GM23338 (cell line): ENCODE results near the gene ZNF365. TPM values are rescaled to one million over a fixed set of nuclear protein-coding genes. Genes with fewer than 3 reads are reported as not detected.

Experiments used
- ATAC-seq: fragments of 200-7000 bp; cut with Tn5 transposase; 3 replicates; pipeline ENCODE4 v1.9.1; 2020
- DNase-seq: peaks from one replicate; pipeline ENCODE4 v3.0.0-alpha.2; 2015; ENCODE audit warnings: low spot score
- H2AFZ ChIP-seq: fragments of 200-600 bp; sonication (generic); 2 replicates; pipeline ENCODE4 v1.8.0; 2016; ENCODE audit warnings: antibody characterized with exemption, mild to moderate bottlenecking, moderate library complexity
- H3F3A ChIP-seq: fragments of 200-600 bp; sonication (generic); replicated peaks from 2 replicates; pipeline ENCODE4 v1.8.0; 2017; ENCODE audit warnings: antibody characterized with exemption, mixed run types, low read depth
- H3K27ac ChIP-seq: fragments of 200-600 bp; sonication (generic); 2 replicates; pipeline ENCODE4 v1.6.1; 2016; ENCODE audit warnings: low read depth
- H3K27me3 ChIP-seq: fragments of 200-600 bp; sonication (generic); 2 replicates; pipeline ENCODE4 v1.8.0; 2016; ENCODE audit warnings: mild to moderate bottlenecking, mixed run types, moderate library complexity; ENCODE audit not compliant: insufficient read depth
- H3K36me3 ChIP-seq: fragments of 200-600 bp; sonication (generic); 2 replicates; pipeline ENCODE4 v1.8.0; 2016; ENCODE audit warnings: mild to moderate bottlenecking; ENCODE audit not compliant: insufficient read depth
- H3K4me1 ChIP-seq: fragments of 200-600 bp; sonication (generic); 2 replicates; pipeline ENCODE4 v1.8.0; 2016; ENCODE audit warnings: mild to moderate bottlenecking, moderate library complexity; ENCODE audit not compliant: insufficient read depth
- H3K4me2 ChIP-seq: fragments of 200-600 bp; sonication (generic); 2 replicates; pipeline ENCODE4 v1.7.1; 2017; ENCODE audit warnings: mixed run types
- H3K4me3 ChIP-seq: fragments of 200-600 bp; sonication (generic); 2 replicates; pipeline ENCODE4 v1.6.1; 2016; ENCODE audit warnings: mixed run types
- H3K79me2 ChIP-seq: fragments of 200-600 bp; sonication (generic); replicated peaks from 2 replicates; pipeline ENCODE4 v1.8.0; 2017; ENCODE audit warnings: mild to moderate bottlenecking; ENCODE audit not compliant: insufficient read depth
- H3K9me2 ChIP-seq: fragments of 200-600 bp; sonication (generic); 2 replicates; pipeline ENCODE4 v1.8.0; 2017; ENCODE audit not compliant: insufficient read depth
- H4K20me1 ChIP-seq: fragments of 200-600 bp; sonication (generic); replicated peaks from 2 replicates; pipeline ENCODE4 v1.8.0; 2017; ENCODE audit warnings: mild to moderate bottlenecking; ENCODE audit not compliant: insufficient read depth
- H3K27ac Mint-ChIP-seq: 2 replicates; pipeline ENCODE4 v1.8.0; 2020; ENCODE audit warnings: inconsistent platforms, mild to moderate bottlenecking, moderate library complexity, mixed read lengths
- H3K27me3 Mint-ChIP-seq: 3 replicates; pipeline ENCODE4 v1.8.0; 2022; ENCODE audit warnings: low read depth, mild to moderate bottlenecking, moderate library complexity, mixed read lengths, inconsistent platforms; ENCODE audit not compliant: insufficient read depth, poor library complexity
- H3K36me3 Mint-ChIP-seq: 3 replicates; pipeline ENCODE4 v1.8.0; 2021; ENCODE audit warnings: low read depth, mild to moderate bottlenecking, inconsistent platforms, moderate library complexity, mixed read lengths
- H3K4me1 Mint-ChIP-seq: 3 replicates; pipeline ENCODE4 v1.8.0; 2020; ENCODE audit warnings: mild to moderate bottlenecking, inconsistent platforms, mixed read lengths
- H3K4me3 Mint-ChIP-seq: 3 replicates; pipeline ENCODE4 v1.8.0; 2021; ENCODE audit warnings: moderate library complexity, mild to moderate bottlenecking, inconsistent platforms, mixed read lengths
- H3K9me3 Mint-ChIP-seq: 3 replicates; pipeline ENCODE4 v1.8.0; 2020; ENCODE audit warnings: moderate library complexity, mild to moderate bottlenecking, inconsistent platforms, mixed read lengths
- EZH2 ChIP-seq: fragments of 200-600 bp; sonication (generic); IDR thresholded peaks from one replicate; pipeline ENCODE4 v1.8.0; 2017; ENCODE audit warnings: antibody characterized with exemption, mild to moderate bottlenecking, low read depth; ENCODE audit not compliant: unreplicated experiment
- EZH2phosphoT487 ChIP-seq: fragments of 200-600 bp; sonication (generic); IDR thresholded peaks from one replicate; pipeline ENCODE4 v1.8.1; 2018; ENCODE audit warnings: antibody characterized with exemption; ENCODE audit not compliant: unreplicated experiment
- NANOG ChIP-seq: IDR thresholded peaks from 2 replicates; pipeline ENCODE4 v1.6.1; 2016; ENCODE audit warnings: antibody characterized with exemption, borderline replicate concordance
- STAT1 ChIP-seq: IDR thresholded peaks from one replicate; pipeline ENCODE4 v1.6.1; 2016; ENCODE audit warnings: antibody characterized with exemption; ENCODE audit not compliant: unreplicated experiment
- ZNF114 ChIP-seq: fragments of 250-450 bp; sonication (Bioruptor Pico); IDR thresholded peaks from 2 replicates; pipeline ENCODE4 v1.5.0; 2020; ENCODE audit warnings: mild to moderate bottlenecking, moderate library complexity
- polyA plus RNA-seq: library from polyadenylated mRNA; unstranded; fragments of >200 nt; fragmentation: Nextera tagmentation; extraction: Ambion mirVana; gene quantifications from 2 replicates; pipeline ENCODE4 v1.2.1, GENCODE V29; 2016
- total RNA-seq: library from RNA; depleted of rRNA; stranded (reverse); fragments of >200 nt; shearing (Covaris generic); gene quantifications from 2 replicates; pipeline ENCODE4 v1.2.3, GENCODE V29; 2014
- TF ChIP-seq, protein P1 (sequence below): IDR thresholded peaks from 2 replicates; pipeline ENCODE4 v1.6.1; 2016; ENCODE audit warnings: antibody characterized with exemption
- TF ChIP-seq, protein P2 (sequence below): IDR thresholded peaks from one replicate; pipeline ENCODE4 v1.6.1; 2018; ENCODE audit warnings: antibody characterized with exemption; ENCODE audit not compliant: unreplicated experiment
- TF ChIP-seq, protein P3 (sequence below), 2 experiments: fragments of 200-600 bp in 1 of 2; sonication (generic) in 1 of 2; conservative IDR thresholded peaks; 2 replicates each; pipeline versions ENCODE4 v1.5.1 to v1.6.1; 2016 to 2017; ENCODE audit warnings: antibody characterized with exemption in 2 of 2, low read depth in 2 of 2, mild to moderate bottlenecking in 2 of 2, moderate library complexity in 1 of 2

The ZNF365 gene
- total and polyA plus RNA-seq, 2 experiments from 2014 or later, result 0.19 to 0.59 TPM

DNA sequence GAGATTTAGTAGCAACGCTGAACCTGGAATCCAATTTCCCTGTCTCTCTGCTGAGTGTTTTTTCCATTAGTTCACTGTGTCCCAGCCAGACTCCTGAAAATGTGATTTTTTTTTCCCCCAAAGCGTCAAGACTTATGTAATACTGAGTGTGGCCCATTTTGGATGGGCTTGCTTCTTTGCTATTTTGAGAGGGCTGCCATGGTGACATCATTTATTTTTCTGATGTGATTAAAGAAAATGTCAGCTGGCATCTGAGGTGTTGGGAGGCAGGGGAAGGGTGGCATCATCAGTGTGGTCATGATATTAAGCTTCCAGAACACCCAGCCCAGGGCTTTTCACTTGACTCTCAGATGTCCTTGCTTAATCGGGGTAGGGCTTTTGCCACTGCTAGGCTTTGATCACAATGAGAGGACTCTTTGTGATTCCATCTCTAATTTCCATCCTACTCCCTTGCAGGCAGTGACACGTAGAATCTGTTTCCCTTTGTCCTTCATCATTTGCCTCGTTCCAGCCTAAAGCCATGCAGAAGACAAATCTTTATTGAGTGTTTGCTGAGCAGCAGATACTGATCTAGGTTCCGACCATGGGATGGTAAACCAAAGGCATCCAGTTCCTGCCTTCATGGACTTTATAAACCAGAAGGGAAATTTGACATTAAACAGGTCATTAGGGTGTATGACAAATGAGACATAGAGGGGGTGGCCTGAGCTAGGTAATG lies 7.4 kb downstream of the ZNF365 start (continued):
- TF ChIP-seq, protein P1, sequence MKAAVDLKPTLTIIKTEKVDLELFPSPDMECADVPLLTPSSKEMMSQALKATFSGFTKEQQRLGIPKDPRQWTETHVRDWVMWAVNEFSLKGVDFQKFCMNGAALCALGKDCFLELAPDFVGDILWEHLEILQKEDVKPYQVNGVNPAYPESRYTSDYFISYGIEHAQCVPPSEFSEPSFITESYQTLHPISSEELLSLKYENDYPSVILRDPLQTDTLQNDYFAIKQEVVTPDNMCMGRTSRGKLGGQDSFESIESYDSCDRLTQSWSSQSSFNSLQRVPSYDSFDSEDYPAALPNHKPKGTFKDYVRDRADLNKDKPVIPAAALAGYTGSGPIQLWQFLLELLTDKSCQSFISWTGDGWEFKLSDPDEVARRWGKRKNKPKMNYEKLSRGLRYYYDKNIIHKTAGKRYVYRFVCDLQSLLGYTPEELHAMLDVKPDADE, result no peak
- TF ChIP-seq ZNF114 (CRISPR knock-in tag) (no peak), EZH2 (no peak)
- TF ChIP-seq, protein P2, sequence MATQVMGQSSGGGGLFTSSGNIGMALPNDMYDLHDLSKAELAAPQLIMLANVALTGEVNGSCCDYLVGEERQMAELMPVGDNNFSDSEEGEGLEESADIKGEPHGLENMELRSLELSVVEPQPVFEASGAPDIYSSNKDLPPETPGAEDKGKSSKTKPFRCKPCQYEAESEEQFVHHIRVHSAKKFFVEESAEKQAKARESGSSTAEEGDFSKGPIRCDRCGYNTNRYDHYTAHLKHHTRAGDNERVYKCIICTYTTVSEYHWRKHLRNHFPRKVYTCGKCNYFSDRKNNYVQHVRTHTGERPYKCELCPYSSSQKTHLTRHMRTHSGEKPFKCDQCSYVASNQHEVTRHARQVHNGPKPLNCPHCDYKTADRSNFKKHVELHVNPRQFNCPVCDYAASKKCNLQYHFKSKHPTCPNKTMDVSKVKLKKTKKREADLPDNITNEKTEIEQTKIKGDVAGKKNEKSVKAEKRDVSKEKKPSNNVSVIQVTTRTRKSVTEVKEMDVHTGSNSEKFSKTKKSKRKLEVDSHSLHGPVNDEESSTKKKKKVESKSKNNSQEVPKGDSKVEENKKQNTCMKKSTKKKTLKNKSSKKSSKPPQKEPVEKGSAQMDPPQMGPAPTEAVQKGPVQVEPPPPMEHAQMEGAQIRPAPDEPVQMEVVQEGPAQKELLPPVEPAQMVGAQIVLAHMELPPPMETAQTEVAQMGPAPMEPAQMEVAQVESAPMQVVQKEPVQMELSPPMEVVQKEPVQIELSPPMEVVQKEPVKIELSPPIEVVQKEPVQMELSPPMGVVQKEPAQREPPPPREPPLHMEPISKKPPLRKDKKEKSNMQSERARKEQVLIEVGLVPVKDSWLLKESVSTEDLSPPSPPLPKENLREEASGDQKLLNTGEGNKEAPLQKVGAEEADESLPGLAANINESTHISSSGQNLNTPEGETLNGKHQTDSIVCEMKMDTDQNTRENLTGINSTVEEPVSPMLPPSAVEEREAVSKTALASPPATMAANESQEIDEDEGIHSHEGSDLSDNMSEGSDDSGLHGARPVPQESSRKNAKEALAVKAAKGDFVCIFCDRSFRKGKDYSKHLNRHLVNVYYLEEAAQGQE, result no peak

DNA sequence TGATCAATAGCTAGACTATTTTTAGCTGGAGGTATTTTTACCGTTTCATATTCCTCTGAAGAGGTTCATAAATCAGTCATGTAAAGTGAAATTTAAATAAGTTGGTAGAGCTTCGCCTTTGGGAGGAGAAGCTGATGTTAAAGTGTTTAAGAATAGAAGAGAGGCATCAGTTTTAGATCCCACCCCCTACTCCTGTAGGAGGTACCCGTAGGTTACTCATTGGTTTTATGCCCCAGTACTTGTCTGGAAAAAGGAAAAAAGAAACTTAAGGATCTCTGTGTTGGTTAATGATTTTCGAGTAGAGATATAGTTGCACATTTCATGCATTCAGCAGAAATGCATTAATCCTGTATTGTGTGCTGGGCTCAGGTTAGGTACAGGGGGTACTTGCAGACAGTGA lies 8.7 kb downstream of the ZNF365 start:
- Mint-ChIP-seq H3K4me3 (no peak overlapping the region), H3K27me3 (no peaks in the 10 kb centered on the region), H3K9me3 (no peaks in the 10 kb centered on the region), H3K4me1 (peaks cover 9% of the 10 kb centered on the region), H3K27ac (no peak overlapping the region), H3K36me3 (no peaks in the 10 kb centered on the region)
- TF ChIP-seq EZH2phosphoT487, result no peak
- TF ChIP-seq, protein P3, sequence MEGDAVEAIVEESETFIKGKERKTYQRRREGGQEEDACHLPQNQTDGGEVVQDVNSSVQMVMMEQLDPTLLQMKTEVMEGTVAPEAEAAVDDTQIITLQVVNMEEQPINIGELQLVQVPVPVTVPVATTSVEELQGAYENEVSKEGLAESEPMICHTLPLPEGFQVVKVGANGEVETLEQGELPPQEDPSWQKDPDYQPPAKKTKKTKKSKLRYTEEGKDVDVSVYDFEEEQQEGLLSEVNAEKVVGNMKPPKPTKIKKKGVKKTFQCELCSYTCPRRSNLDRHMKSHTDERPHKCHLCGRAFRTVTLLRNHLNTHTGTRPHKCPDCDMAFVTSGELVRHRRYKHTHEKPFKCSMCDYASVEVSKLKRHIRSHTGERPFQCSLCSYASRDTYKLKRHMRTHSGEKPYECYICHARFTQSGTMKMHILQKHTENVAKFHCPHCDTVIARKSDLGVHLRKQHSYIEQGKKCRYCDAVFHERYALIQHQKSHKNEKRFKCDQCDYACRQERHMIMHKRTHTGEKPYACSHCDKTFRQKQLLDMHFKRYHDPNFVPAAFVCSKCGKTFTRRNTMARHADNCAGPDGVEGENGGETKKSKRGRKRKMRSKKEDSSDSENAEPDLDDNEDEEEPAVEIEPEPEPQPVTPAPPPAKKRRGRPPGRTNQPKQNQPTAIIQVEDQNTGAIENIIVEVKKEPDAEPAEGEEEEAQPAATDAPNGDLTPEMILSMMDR (conservative IDR thresholded peaks at IDR 0.05; ENCODE audit: low read depth in 2 of 2), result no peak
- no peak for TF ChIP-seq STAT1
- no peak for TF ChIP-seq NANOG
- no peak overlapping the region for H3K27ac ChIP-seq
- no peak overlapping the region for H3K4me2 ChIP-seq
- H3K4me1 ChIP-seq, result peaks cover 5% of the 10 kb centered on the region; the same call in 1 of the 2 replicates
- no peaks in the 10 kb centered on the region for H4K20me1 ChIP-seq
- no peaks in the 10 kb centered on the region for H3K79me2 ChIP-seq
- peak overlapping the region; percentile 43; the same call in 1 of the 2 replicates for H2AFZ ChIP-seq
- no peak overlapping the region for H3K4me3 ChIP-seq
- H3K9me2 ChIP-seq, result no peaks in the 10 kb centered on the region
- H3F3A ChIP-seq, result no peaks in the 10 kb centered on the region
- DNase-seq, result no peak
- ATAC-seq, result no peak
- no peaks in the 10 kb centered on the region for H3K27me3 ChIP-seq
- H3K36me3 ChIP-seq, result no peaks in the 10 kb centered on the region
